HG03108 (cell line): ENCODE results near the gene TBC1D2B.
"Not testable (repeated sequence)": the region's sequence is repeated elsewhere in the genome, so short reads cannot be mapped to it uniquely, and the experiment has no call there.

ENCODE experiments used
- ATAC-seq: cut with Tn5 transposase; IDR thresholded peaks from one replicate; pipeline ENCODE4 v1.9.1; 2021; ENCODE audit warnings: moderate library complexity; ENCODE audit not compliant: unreplicated experiment

Gene TBC1D2B

GRCh38 chr15:78006567-78007205 is 70.8 kb downstream of the TBC1D2B start:
- ATAC-seq: no peak

- no peak for ATAC-seq
Observed at GRCh38 chr15:78004919-78005634, 72.4 kb downstream of the TBC1D2B start.

- no peak for ATAC-seq
Observed at GRCh38 chr15:78004222-78004727, 73.2 kb downstream of the TBC1D2B start.

GRCh38 chr15:78003539-78004008 is 73.9 kb downstream of the TBC1D2B start:
- ATAC-seq: no peak

- ATAC-seq: no peak
Observed at GRCh38 chr15:78002996-78003395, 74.5 kb downstream of the TBC1D2B start.

GRCh38 chr15:78001656-78002055 is 75.9 kb downstream of the TBC1D2B start:
- ATAC-seq: no peak

GRCh38 chr15:78000927-78001249 is 76.6 kb downstream of the TBC1D2B start:
- no peak for ATAC-seq

- ATAC-seq: peak; percentile 66
Observed at GRCh38 chr15:78000091-78000926, 77.2 kb downstream of the TBC1D2B start.

- no peak for ATAC-seq
Observed at GRCh38 chr15:77999486-77999885, 78.0 kb downstream of the TBC1D2B start.

- ATAC-seq: no peak
Observed at GRCh38 chr15:77998592-77998991, 78.9 kb downstream of the TBC1D2B start.

- not testable (repeated sequence) for ATAC-seq
Observed at GRCh38 chr15:77997761-77998554, 79.6 kb downstream of the TBC1D2B start.

GRCh38 chr15:77997221-77997620 is 80.3 kb downstream of the TBC1D2B start:
- not testable (repeated sequence) for ATAC-seq

- not testable (repeated sequence) for ATAC-seq
Observed at GRCh38 chr15:77996713-77997171, 80.8 kb downstream of the TBC1D2B start.

- ATAC-seq: not testable (repeated sequence)
Observed at GRCh38 chr15:77996226-77996625, 81.3 kb downstream of the TBC1D2B start.

GRCh38 chr15:77995537-77995918 is 82.0 kb downstream of the TBC1D2B start:
- ATAC-seq: not testable (repeated sequence)

GRCh38 chr15:77994893-77995536 is 82.5 kb downstream of the TBC1D2B start:
- ATAC-seq: not testable (repeated sequence)

- ATAC-seq: peak; percentile 71
Observed at GRCh38 chr15:77993970-77994693, 83.4 kb downstream of the TBC1D2B start.

GRCh38 chr15:77993374-77993911 is 84.1 kb downstream of the TBC1D2B start:
- ATAC-seq: peak; percentile 1
